Epidermal melanocyte (primary cell): ENCODE measurements around the gene DLK2.
A peak's percentile ranks its signal among the peaks of the same experiment; 100 is the strongest.
"Not testable (repeated sequence)": the region's sequence is repeated elsewhere in the genome, so short reads cannot be mapped to it uniquely, and the experiment has no call there.

ENCODE experiments used
- DNase-seq: peaks from one replicate; pipeline ENCODE4 v3.0.0; 2011; ENCODE audit warnings: low spot score; ENCODE audit not compliant: insufficient read length

DLK2 gene

GRCh38 chr6:43427406-43428111 is 27.8 kb downstream of the DLK2 start, which contains the start of gene ABCC10:
TSS of gene ABCC10 (plus strand) at chr6:43427541. CDS start at chr6:43427979, 438 bp downstream.
- peak; percentile 93 for DNase-seq

GRCh38 chr6:43426928-43427405 is 28.4 kb downstream of the DLK2 start:
- no peak for DNase-seq

- DNase-seq = not testable (repeated sequence)
Observed at GRCh38 chr6:43425083-43425482, 30.3 kb downstream of the DLK2 start.

- DNase-seq = no peak
Observed at GRCh38 chr6:43421831-43422230, 33.5 kb downstream of the DLK2 start.

GRCh38 chr6:43420012-43420709 is 35.2 kb downstream of the DLK2 start:
- no peak for DNase-seq

- DNase-seq = no peak
Observed at GRCh38 chr6:43416935-43417334, 38.4 kb downstream of the DLK2 start.

GRCh38 chr6:43415275-43415674 is 40.1 kb downstream of the DLK2 start:
- not testable (repeated sequence) for DNase-seq

GRCh38 chr6:43413002-43413401 is 42.3 kb downstream of the DLK2 start:
- DNase-seq = no peak

- no peak for DNase-seq
Observed at GRCh38 chr6:43412541-43412940, 42.8 kb downstream of the DLK2 start.

- not testable (repeated sequence) for DNase-seq
Observed at GRCh38 chr6:43410776-43411175, 44.6 kb downstream of the DLK2 start.

- DNase-seq = no peak
Observed at GRCh38 chr6:43408259-43408658, 47.1 kb downstream of the DLK2 start.

GRCh38 chr6:43407296-43407695 is 48.1 kb downstream of the DLK2 start:
- no peak for DNase-seq

GRCh38 chr6:43405354-43405753 is 50.0 kb downstream of the DLK2 start:
- DNase-seq = no peak

GRCh38 chr6:43402820-43403219 is 52.5 kb downstream of the DLK2 start:
- no peak for DNase-seq

GRCh38 chr6:43401730-43402129 is 53.6 kb downstream of the DLK2 start:
- no peak for DNase-seq
